HG03039 (cell line): Measurements from ENCODE around the gene LRRC45.

ENCODE experiments used
- ATAC-seq: cut with Tn5 transposase; IDR thresholded peaks from one replicate; pipeline ENCODE4 v1.9.1; 2021; ENCODE audit warnings: mild to moderate bottlenecking, moderate library complexity; ENCODE audit not compliant: unreplicated experiment

LRRC45 gene

GRCh38 chr17:82018152-82018988 is 4.7 kb upstream of the LRRC45 start:
- no peak for ATAC-seq

DNA sequence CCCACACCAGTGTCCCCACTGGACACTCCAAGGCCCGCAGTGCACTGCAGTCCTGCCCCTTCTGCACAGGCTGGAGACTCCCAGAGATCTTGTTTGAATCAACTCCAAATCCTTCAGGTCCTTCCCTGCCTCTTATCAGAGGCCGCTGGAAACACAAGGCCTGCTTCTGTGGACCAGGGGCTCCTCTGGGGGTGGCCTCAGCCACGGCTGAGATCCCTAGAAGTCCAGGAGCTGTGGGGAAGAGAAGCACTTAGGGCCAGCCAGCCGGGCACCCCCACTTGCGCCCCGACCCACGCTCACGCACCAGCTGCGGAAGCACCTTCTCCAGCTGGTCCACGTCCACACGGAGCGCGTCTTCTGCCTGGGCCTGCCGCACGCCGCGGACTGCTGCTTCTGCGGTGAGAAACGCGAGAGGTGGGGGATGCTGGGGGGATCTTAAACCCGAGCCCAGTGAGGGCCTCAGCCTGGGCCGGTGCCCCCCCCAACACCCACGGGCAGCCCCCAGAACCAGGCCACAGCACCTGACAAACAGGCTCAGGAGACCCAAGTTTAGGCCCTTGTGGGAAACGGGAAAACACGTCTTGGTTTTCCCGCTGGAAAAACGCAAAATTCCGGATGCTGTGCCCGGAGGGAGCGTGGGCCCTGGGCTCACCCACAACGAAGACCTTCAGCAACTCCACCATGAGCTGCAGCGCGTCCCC is 4.0 kb upstream of the LRRC45 start:
- no peak for ATAC-seq

GRCh38 chr17:82019690-82020571 is 3.2 kb upstream of the LRRC45 start:
- no peak for ATAC-seq

- no peak for ATAC-seq
Observed at GRCh38 chr17:82020572-82021106, 2.5 kb upstream of the LRRC45 start.

DNA sequence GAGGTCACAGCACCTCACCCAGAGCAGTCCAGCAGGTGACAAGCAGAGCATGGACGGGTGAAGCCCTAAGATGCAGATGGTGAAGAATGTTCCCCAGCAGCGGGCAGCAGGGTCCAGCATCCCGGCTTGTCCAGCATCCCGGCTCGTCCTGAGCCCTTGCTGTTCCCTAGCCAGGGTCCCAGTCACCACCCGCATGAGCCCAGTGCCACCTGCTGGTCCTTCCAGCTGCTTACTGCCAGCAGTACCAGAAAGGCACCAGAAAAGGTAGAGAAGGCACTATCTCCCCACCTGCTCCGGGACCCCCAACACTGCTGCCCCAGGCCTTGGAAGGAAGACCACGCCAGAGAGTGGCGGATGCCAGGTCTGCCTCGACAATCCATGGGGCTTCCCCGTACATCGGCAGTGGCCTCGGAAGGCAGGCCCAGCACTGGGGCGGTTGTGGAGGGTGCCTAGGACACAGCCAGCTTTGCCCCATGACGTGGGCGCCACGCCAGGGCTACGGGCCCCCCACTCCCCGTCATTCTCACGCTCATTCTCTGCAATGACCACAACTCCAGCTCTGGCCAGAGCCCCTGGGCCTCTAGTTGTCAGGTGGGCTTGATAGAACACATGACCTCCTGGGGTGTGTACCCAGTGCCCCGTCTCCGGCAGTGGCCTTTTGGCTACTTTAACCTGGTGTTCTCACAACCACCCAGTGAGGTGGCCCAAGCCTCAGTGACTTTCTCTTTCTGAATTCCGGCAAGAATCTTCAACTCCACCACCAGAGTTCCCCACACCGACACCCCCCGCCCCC is 1.8 kb upstream of the LRRC45 start:
- no peak for ATAC-seq

DNA sequence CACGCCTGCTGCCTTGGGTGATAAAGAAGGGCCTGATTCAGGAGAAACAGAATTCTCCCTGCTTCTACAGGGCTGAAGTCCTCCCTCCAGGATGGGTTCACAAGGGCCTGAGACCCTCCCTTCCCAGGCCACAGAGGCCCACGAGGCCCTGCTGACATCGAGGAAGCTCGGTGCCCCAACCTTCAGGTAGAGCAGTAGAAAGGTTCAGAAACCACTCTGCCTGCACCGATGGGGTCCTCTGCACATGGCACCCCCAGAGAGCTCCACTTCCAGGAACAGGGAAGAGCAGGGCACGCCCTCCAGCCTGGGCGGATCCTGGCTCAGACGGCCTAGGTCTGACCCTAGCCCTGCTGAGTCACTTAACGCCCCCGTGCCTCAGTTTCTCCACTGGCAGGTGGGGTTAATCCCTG is 1.2 kb upstream of the LRRC45 start:
- ATAC-seq, result no peak

DNA sequence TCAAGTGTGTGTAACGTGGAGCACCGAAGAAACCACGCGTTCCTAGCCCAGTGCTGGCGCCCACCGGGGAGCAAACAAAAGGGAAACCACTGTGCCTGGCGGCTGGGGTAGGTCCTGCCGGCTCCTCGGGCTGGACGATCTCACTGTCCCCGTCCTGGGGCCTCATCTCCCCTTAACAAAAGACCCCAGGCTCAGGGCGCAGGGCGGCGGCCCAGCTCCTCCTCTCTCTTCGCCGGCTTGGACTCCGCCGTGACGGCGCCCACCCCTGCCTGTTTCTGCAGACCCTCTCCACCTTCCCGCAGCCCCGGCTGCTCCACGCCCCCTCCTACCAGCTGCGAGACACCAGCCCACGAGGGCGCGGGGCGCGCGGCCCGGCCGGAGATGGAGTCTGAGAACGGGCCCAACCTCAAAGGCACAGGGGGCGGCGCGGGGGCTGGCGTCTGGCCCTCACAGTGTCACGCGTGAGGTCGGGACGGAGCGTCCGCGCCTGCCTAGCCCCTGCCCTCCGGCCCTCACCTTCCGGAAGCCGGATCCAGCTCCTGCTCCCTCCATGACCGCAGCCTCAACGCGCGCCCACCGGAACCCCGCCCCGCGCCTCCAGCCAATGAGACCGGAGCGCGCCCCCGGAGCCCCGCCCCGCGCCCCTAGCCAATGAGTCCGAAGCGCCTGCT is 660 bp upstream of the LRRC45 start, which contains the start of gene CENPX:
CENPX (minus strand) TSS at position 569 of the 671 bp plus-strand sequence; CDS start at position 552, 17 bp downstream.
- ATAC-seq, result no peak

GRCh38 chr17:82023447-82024241 is 539 bp downstream of the LRRC45 start:
- ATAC-seq, result no peak

DNA sequence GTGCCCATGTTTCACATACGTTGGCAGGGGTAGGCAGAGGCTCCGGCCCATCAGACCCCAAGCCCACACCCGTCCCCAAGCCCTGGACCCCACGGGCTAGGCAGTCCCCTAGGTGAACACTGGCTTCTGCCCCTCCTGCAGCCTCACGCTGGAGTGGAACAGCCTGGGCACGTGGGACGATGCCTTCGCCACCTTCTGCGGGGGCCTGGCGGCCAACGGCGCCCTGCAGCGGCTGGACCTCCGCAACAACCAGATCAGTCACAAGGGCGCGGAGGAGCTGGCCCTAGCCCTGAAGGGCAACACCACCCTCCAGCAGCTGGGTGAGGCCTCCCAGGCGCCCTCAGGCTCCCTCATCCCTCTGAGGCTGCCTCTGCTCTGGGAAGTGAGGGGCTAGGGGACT is 1.8 kb downstream of the LRRC45 start:
- ATAC-seq, result no peak

- no peak for ATAC-seq
Observed at GRCh38 chr17:82025401-82026107, 2.4 kb downstream of the LRRC45 start.

GRCh38 chr17:82028246-82028645 is 5.1 kb downstream of the LRRC45 start:
- no peak for ATAC-seq

GRCh38 chr17:82028966-82029365 is 5.9 kb downstream of the LRRC45 start:
- ATAC-seq, result no peak

- no peak for ATAC-seq
Observed at GRCh38 chr17:82029391-82029790, 6.3 kb downstream of the LRRC45 start.

- no peak for ATAC-seq
Observed at GRCh38 chr17:82029990-82030469, 6.9 kb downstream of the LRRC45 start.

- no peak for ATAC-seq
Observed at GRCh38 chr17:82030470-82031302, 7.6 kb downstream of the LRRC45 start.

DNA sequence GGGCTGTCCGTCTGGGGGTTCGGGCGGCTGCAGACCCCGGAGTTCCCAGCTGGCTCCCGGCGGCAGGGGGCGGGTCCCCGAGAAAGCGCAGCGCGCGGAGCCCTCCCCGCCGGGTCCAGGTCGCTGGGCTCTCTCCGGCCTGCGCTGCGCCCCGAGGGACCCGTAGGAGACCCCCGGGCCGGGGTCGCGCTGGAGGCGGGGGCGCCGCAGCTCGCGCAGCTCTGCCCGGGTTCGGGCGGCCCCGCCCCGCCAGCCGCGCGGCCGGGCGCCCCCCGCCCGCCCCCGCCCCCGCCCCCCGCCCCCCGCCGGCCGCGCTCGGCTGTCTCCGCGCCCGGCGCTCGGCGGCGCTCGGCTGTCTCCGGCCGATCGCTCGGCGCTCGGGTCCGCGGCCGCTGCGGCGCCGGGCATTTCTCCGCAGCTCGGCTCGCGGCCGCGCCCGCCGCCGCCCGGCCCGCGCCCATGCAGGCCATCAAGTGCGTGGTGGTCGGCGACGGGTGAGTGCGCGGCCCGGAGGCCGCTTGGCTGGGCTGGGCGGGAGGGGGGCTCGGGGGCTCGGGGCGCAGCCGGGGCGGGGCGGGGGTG is 8.3 kb downstream of the LRRC45 start, which contains the start of gene RAC3:
RAC3 (plus strand) TSS at position 376 of the 582 bp plus-strand sequence; CDS start at position 460, 84 bp downstream.
- ATAC-seq, result no peak
